ENCODE measurements around the gene NDE1. TPM values are rescaled to one million over a fixed set of nuclear protein-coding genes. Genes with fewer than 3 reads are reported as not detected.
"Not testable (repeated sequence)": the region's sequence is repeated elsewhere in the genome, so short reads cannot be mapped to it uniquely, and the experiment has no call there.

The NDE1 gene, protein sequence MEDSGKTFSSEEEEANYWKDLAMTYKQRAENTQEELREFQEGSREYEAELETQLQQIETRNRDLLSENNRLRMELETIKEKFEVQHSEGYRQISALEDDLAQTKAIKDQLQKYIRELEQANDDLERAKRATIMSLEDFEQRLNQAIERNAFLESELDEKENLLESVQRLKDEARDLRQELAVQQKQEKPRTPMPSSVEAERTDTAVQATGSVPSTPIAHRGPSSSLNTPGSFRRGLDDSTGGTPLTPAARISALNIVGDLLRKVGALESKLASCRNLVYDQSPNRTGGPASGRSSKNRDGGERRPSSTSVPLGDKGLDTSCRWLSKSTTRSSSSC
- total RNA-seq, result 100 to 1,000 TPM; 115 to 117 TPM

DNA sequence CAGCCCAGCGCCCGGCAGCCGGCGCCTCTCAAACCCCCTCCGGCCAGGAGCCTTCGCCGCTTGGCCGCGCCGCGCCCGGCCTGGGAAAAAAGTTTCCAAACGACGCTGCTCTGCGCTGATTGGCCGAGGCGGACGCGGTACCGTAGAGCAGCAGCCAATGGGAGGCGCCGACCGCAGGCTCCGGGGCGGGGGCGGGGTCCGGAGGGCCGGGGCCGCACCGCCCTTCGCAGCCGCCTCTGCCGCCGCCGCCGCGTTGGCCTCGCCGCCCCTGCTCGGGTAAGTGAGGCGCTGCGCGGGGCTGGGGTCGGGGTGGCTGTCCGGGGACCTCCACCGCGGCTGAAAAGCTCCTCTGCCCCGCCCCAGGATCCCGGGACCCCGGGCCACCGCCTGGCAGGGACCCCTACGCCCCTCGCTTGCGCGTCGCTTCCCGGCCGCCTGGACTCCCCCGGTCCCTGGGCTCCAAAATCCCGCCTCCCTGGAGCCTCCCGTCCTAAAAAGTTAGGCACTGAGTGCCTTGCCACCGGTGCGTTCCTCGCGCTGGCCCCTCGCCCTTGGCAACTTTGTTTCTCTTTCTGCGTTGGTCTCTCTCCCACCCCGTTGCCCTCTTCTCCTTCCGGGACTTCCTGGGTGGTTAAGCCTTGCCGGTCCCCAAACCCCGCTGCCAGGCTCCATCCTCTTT is at the start of gene NDE1:
NDE1 (plus strand) TSS at position 227 of the 679 bp plus-strand sequence. CDS start 14,534 bp downstream, outside the sequence.
- Mint-ChIP-seq H3K36me3 (peaks cover 11% of the 10 kb centered on the region), H3K27me3 (no peaks in the 10 kb centered on the region), H3K4me1 (peaks cover 34% of the 10 kb centered on the region), H3K27ac (peak within 1 kb of the TSS; percentile 99), H3K4me3 (peak within 1 kb of the TSS; percentile 100), H3K9me3 (no peaks in the 10 kb centered on the region)
- DNase-seq, result peak; percentile 86

DNA sequence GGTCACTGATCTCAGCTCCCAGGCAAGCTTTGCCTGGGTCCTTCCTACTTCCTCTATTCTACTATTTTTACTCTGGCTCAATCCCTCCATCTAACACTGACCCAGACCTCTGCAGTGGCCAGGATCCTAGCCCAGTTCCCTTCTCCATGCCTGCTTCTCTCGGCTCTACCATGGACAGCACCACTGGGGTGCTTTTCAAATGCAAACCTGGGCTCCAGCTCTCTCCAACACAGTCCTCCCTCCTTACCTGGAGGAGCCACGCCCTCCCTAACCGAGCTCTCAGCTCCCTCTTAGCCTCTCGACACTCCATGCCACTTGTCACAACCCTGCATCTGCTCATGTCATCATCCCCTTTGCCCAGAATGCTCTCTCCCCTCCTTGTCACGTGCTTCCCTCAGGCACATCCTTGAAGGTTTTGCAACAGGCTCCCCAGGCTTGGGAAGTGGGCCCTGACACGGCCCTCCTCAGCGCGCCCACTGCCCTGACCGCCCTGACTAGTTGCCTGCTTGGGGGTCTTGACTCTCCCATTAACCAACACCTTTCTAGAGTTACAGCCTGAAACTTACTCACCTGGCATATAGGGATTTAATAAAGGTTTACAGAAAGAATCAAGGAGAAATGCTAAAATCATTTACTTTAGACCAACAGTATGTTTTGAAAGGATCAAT is 48.7 kb upstream of the NDE1 start:
- Mint-ChIP-seq H3K9me3 (no peaks in the 10 kb centered on the region), H3K27me3 (no peaks in the 10 kb centered on the region), H3K4me3 (no peak overlapping the region), H3K27ac (no peak overlapping the region), H3K4me1 (peaks cover 4% of the 10 kb centered on the region), H3K36me3 (peaks cover 43% of the 10 kb centered on the region)
- no peak for DNase-seq

DNA sequence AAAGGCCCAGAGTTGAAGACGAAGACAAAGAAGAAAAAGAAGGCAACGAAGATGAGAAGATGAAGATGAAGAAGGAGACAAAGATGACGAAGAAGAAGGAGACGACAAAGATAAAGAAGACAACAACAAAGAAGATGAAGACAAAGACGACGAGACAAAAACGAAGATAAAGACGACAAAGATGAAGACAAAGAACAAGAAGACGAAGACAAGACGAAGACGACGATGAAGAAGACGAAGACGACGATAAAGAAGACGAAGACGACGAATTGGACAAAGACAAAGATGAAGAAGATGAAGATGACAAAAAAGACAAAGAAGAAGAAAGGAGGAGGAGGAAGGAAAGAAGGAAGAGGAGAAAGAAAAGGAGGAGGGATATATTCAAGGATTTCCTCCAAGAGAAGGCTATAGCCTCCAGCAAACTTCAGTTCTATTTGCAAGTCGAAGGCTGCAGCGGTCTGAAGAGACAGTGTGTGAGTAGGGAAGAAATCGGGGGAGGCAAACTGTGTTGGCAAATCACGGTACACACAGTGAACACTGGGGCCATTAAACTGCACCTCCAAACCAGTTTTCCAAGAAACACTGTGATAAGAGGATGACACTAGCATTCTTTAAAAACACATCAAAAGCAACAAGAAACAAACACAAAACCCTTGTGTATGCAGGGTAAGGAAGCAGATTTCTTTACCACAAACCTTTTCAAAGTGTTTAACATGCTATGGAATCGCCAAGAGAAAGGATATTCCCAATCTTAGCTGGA is 47.6 kb upstream of the NDE1 start:
- Mint-ChIP-seq H3K27me3 (no peaks in the 10 kb centered on the region), H3K27ac (no peak overlapping the region), H3K36me3 (peaks cover 41% of the 10 kb centered on the region), H3K4me3 (no peak overlapping the region), H3K4me1 (peaks cover 4% of the 10 kb centered on the region), H3K9me3 (no peaks in the 10 kb centered on the region)
- DNase-seq, result no peak

DNA sequence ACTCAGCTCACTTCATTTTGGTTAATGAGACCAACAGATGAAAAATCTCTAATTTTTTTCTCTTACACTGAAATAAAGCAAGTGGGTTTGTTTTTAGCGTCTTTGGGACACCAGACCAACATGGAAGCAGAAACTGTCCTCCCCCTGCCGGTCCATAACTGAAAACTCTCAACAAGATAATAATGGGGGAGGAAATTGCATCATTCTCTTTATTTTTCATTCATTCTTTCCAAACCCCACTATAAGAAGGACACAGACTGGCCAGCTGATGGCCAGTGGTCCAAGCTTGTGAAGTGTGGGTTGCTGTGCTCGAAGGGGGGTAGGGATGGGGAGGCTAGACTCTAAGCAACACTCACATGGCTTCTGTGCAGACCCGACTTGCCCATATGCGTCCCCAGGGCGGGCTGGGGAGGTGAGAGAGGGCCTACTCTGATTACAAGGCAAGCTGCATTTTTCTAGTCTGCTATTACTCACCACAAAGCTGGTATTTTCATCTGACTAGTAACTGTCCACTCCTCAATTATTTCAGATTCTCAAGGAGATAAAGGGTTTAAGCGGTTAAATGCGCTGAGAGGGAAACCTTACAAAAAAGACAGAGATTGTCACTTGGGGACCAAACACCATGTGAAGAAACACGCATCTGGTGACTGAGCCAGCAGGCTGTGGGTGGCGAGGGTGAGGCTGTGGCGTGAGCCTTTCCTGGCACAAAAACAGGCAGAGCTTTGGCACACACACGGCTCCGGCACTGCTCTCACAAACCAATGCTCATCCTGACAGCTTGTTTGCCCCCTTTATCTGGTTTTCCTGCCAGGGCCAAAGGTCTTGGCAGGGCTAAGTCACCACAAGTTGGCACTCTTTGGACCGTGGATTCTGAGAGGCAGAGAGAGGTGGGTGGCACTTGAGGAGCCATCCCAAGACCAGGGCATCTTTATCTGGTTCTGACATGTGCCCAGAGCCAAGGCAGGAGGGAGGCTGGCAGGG is 45.3 kb upstream of the NDE1 start:
- peak overlapping the region; percentile 50 for H3K27ac Mint-ChIP-seq
- DNase-seq, result no peak
- no peaks in the 10 kb centered on the region for H3K9me3 Mint-ChIP-seq
- peaks cover 31% of the 10 kb centered on the region for H3K36me3 Mint-ChIP-seq
- H3K27me3 Mint-ChIP-seq, result no peaks in the 10 kb centered on the region
- no peaks in the 10 kb centered on the region for H3K4me1 Mint-ChIP-seq
- H3K4me3 Mint-ChIP-seq, result no peak overlapping the region

DNA sequence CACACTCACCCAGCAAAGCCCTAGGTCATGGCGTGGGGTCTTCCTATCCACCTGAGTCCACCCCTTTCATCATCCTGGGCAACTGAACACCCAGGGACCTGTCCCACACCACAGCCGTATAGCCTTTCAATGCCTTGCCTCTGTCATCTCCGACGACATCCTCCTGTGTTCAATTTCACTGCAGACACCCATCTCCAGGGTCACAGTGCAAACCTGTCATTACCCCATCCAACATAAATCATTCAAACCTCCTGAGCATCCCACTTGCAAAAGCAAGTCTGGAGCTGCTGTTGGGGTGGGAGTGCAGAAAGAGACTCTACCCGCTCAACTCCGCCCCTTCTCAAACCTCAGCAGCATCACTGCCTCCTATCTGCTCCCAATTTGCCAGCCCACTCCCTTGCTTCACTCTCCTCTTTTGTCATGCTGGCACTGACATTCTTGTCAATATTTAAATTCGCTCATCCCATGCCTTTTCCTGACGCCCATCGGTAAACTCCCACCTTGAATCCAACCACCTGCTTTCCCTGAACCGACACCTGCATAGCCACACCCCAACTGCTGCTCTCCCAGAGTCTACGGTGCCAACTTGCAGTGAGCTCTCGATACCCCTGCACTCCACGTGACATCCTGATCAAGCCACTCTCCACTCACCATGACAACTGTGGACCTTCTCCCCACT is 44.1 kb upstream of the NDE1 start:
- H3K27ac Mint-ChIP-seq, result peak overlapping the region; percentile 62
- no peaks in the 10 kb centered on the region for H3K4me1 Mint-ChIP-seq
- H3K9me3 Mint-ChIP-seq, result no peaks in the 10 kb centered on the region
- no peak overlapping the region for H3K4me3 Mint-ChIP-seq
- no peak for DNase-seq
- peaks cover 31% of the 10 kb centered on the region for H3K36me3 Mint-ChIP-seq
- H3K27me3 Mint-ChIP-seq, result no peaks in the 10 kb centered on the region

DNA sequence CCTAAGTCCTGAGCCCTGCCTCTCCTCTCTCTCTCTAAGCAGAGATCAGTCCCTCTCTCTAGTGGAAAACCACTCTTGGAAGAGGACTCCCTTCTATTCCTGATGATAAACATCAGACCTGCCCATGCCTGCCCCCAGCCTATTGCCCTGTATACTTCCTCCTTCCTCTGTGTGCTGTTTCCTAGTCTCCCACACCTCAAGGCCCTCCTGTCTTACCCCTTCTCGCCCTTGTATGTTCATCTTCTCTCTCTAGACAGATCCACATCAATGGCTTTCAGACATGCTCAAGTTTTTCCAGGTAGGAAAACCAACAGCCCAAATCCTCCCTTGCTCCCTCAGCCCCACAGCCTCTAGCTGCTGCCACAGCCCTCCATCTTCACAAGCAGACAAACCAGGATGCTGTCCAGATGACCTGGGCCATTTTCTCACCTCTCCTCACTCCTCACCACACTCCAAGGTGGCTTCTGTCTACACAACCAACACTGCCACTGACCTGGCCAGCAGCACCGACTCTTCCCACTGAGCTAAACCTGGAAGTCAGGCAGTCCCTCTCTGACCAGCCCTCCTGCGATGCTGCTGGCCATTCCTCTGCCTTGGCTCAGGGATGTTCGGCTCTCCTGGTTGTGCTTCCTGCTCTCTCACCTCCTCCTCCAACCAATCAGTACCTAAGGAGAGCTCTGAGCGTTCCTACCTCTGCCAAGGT is 43.4 kb upstream of the NDE1 start:
- peak overlapping the region; percentile 62 for H3K27ac Mint-ChIP-seq
- no peaks in the 10 kb centered on the region for H3K9me3 Mint-ChIP-seq
- no peaks in the 10 kb centered on the region for H3K27me3 Mint-ChIP-seq
- peaks cover 25% of the 10 kb centered on the region for H3K36me3 Mint-ChIP-seq
- H3K4me1 Mint-ChIP-seq, result no peaks in the 10 kb centered on the region
- H3K4me3 Mint-ChIP-seq, result no peak overlapping the region
- DNase-seq, result no peak

DNA sequence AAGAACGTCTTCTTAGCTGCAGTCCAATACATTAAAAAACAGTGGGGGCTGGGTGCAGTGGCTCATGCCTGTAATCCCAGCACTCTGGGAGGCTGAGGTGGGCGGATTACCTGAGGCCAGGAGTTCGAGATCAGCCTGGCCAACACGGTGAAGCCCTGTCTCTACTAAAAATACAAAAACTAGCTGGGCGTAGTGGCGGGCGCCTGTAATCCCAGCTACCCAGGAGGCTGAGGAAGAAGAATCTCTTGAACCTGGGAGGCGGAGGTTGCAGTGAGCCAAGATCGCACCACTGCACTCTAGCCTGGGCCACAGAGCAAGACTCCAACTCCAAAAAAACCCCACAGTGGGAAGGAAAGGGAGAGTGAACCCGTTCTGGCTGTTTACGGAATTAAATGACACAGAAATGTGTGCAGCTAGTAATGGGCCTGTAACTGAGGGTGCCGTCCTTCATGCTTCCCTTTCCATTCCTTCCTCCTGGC is 42.8 kb upstream of the NDE1 start:
- DNase-seq, H3K4me1 Mint-ChIP-seq, H3K9me3 Mint-ChIP-seq, H3K4me3 Mint-ChIP-seq, H3K27me3 Mint-ChIP-seq: not testable (repeated sequence)
- peaks cover 27% of the 10 kb centered on the region for H3K36me3 Mint-ChIP-seq
- H3K27ac Mint-ChIP-seq, result peak overlapping the region; percentile 62

DNA sequence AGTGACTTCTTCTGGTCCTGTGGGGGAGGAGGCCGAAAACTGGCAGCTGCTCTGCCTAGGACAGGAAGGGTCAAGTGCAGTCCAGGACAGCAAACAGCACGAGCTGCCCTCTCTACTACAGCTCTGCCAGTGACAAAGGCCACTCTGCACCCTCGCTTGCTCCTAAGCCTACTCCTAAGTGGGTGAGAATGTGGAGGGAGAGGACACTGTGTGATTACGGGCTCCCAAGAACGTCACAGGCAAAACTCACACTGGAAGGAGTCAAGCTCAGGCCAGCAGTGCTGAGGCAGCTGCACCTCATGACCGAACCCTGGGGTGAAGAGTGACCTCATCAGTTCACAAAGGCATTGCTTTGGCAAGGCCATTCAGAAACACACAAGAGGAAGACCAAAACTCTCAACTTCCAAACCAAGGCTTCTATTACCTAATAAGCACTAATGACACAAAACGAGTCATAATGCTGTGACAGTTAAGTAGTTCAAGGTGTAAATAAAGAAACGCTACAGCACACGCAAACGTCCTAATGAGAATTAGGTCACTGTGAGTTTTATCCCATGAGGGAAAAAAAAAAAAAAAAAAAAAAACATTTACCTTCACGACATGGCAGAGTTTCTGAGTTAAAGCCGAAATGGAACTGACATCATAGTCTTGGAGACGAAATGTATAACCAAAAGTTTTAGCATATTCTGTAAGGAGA is 42.2 kb upstream of the NDE1 start:
- Mint-ChIP-seq H3K36me3 (peaks cover 29% of the 10 kb centered on the region), H3K9me3 (no peaks in the 10 kb centered on the region), H3K27ac (no peak overlapping the region), H3K4me3 (no peak overlapping the region), H3K4me1 (no peaks in the 10 kb centered on the region), H3K27me3 (no peaks in the 10 kb centered on the region)
- DNase-seq, result no peak

DNA sequence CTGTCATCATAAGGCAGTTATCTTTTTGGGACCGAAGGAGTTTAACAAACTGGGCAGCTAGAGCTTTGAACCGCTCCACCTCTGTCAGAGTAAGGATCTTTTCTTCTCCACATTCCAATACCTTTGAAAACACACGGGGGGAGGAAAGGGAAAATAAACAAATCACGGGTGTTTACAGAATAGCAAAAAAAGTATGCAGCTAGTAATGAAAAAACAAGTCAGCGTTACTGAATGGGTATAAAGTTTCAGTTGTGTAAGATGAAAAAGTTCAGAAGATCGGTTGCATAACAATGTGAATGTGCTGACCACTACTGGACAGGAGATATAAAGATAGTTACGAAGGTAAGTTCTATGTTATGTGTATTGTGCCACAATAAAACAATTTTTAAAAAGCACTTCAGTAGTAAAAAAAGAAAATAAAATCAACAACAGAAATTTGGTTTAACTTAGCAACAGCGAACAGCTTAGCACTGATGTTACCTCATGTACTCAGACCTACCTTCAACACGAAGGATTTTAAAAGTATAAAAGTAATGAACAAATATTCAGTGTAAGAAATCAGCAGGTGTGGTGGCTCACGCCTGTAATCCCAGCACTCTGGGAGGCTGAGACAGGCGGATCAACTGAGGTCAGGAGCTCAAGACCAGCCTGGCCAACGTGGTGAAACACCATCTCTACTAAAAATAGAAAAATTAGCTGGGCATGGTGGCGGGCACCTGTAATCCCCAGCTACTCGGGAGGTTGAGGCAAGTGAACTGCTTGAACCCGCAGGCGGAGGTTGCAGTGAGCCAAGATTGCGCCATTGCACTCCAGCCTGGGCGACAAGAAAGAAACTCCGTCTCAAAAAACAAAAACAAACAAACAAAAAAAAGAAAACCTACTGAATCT is 41.4 kb upstream of the NDE1 start:
- no peak overlapping the region for H3K27ac Mint-ChIP-seq
- H3K4me1 Mint-ChIP-seq, result no peaks in the 10 kb centered on the region
- no peak for DNase-seq
- H3K4me3 Mint-ChIP-seq, result no peak overlapping the region
- peaks cover 26% of the 10 kb centered on the region for H3K36me3 Mint-ChIP-seq
- no peaks in the 10 kb centered on the region for H3K27me3 Mint-ChIP-seq
- no peaks in the 10 kb centered on the region for H3K9me3 Mint-ChIP-seq

DNA sequence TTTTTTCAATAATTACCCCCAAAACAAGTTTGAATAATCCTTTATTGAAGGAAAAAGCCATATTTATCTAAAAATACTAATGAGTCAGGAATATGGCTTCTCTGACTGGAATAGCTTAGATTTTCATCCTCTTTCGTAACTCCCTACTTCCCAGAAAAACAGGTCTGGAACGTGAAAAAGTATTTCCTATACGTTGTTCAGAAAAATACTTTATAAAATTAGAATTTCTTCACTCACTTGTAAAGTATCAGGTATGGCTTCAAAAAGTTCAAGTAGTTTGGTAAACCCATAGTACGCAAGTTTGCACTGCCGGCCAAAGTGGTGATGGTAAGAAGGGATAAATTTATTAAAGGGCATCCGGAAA is 40.8 kb upstream of the NDE1 start:
- Mint-ChIP-seq H3K27ac (no peak overlapping the region), H3K27me3 (no peaks in the 10 kb centered on the region), H3K4me3 (no peak overlapping the region), H3K36me3 (peaks cover 22% of the 10 kb centered on the region), H3K9me3 (no peaks in the 10 kb centered on the region), H3K4me1 (no peaks in the 10 kb centered on the region)
- no peak for DNase-seq

DNA sequence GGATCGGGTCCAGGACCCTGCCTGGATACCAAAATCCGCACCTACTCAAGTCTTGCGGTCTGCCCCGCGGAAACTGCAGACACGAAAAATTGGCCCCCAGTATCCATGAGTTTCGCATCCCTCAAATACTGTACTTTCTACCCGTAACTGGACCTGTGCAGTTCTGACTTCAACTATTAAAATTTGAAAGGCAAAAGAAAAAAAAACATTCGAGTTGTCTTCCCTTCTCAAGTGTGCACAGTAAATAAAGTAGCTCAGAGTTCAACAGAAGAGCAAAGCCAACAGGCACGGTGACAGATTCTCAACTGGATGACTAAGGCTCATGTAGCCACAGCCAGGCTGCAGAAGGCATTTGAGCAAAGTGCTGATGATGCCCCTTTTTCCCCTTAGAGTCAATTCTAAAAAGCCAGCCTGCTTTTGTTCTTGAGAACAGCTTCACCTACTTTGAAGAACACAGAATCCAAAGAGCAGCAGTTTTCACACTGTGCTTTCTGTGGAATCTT is 39.6 kb upstream of the NDE1 start:
- Mint-ChIP-seq H3K4me1 (no peaks in the 10 kb centered on the region), H3K27ac (no peak overlapping the region), H3K9me3 (no peaks in the 10 kb centered on the region), H3K4me3 (no peak overlapping the region), H3K36me3 (peaks cover 22% of the 10 kb centered on the region), H3K27me3 (no peaks in the 10 kb centered on the region)
- DNase-seq, result no peak

DNA sequence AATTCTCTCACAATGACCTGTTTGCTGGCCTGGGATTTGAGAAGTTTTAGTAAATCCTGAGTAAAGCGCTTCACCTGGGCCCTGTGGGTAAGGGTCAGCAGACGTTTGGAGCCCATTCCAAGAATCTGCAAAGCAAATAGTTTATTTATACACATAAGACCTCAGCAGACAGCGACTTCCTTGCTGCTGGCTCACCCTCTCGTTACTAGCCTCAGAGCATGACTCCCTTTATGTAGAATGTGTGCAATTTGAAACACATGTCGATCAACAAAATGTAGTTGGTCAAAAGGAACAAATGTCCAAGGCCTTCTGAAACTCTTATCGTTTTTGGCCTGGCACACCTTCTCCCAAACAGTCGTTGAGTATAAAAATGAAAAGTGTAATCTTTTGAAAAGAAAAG is 38.4 kb upstream of the NDE1 start:
- H3K36me3 Mint-ChIP-seq, result peaks cover 16% of the 10 kb centered on the region
- no peaks in the 10 kb centered on the region for H3K27me3 Mint-ChIP-seq
- no peaks in the 10 kb centered on the region for H3K9me3 Mint-ChIP-seq
- no peaks in the 10 kb centered on the region for H3K4me1 Mint-ChIP-seq
- no peak for DNase-seq
- H3K4me3 Mint-ChIP-seq, result no peak overlapping the region
- no peak overlapping the region for H3K27ac Mint-ChIP-seq
